ENCODE data around the gene SLC6A17. TPM values are rescaled to one million over a fixed set of nuclear protein-coding genes. Genes with fewer than 3 reads are reported as not detected.
A peak's percentile ranks its signal among the peaks of the same experiment; 100 is the strongest.

The SLC6A17 gene
- total RNA-seq, 1 experiment from 2014 or later = 0.17 TPM

- Histone ChIP-seq H2AK5ac (ENCODE audit: insufficient read length, low read length) (no peak overlapping the region), H3K9me3 (ENCODE audit: control insufficient read depth, low read depth, low read length) (no peaks in the 10 kb centered on the region), H4K91ac (ENCODE audit: insufficient read length, low read depth, low read length) (no peak overlapping the region), H3K4ac (ENCODE audit: low read depth, low read length) (no peak overlapping the region), H3T11ph (ENCODE audit: low read length) (no peak overlapping the region), H4K5ac (ENCODE audit: insufficient read length, low read depth, low read length) (no peak overlapping the region), H2AFZ (ENCODE audit: low read length) (no peak overlapping the region), H3K79me2 (ENCODE audit: insufficient read depth, low read length) (no peaks in the 10 kb centered on the region), H3K27me3 (ENCODE audit: insufficient read depth, low read length) (no peaks in the 10 kb centered on the region; the same call in 1 of the 2 replicates), H3K27ac (ENCODE audit: insufficient read length, low read depth, low read length) (no peak overlapping the region), H3K9ac (ENCODE audit: extremely low read depth, insufficient read length, low read length) (no peak overlapping the region), H4K20me1 (ENCODE audit: control insufficient read depth, insufficient read depth, insufficient read length) (no peaks in the 10 kb centered on the region), H3K4me1 (ENCODE audit: insufficient read depth, low read length) (no peaks in the 10 kb centered on the region), H2BK12ac (ENCODE audit: insufficient read length, low read depth, low read length) (no peak overlapping the region), H3K23me2 (ENCODE audit: insufficient read length, low read depth, low read length, poor library complexity, severe bottlenecking) (no peaks in the 10 kb centered on the region), H3K18ac (ENCODE audit: insufficient read length, low read depth, low read length) (no peak overlapping the region), H4K8ac (replicated peaks; ENCODE audit: insufficient read length, low read depth, low read length) (no peak overlapping the region), H2BK5ac (ENCODE audit: insufficient read length, low read length) (no peak overlapping the region), H3K4me2 (ENCODE audit: insufficient read depth, insufficient read length, low read length) (no peak overlapping the region), H2BK120ac (ENCODE audit: low read depth, low read length, poor library complexity, severe bottlenecking) (no peak overlapping the region), H2BK15ac (ENCODE audit: low read depth, low read length) (no peak overlapping the region), H2BK20ac (ENCODE audit: low read depth, low read length, poor library complexity, severe bottlenecking) (no peak overlapping the region), H3K14ac (ENCODE audit: insufficient read depth, low read length) (no peak overlapping the region), H3K23ac (ENCODE audit: insufficient read length, low read depth, low read length) (no peak overlapping the region), H3K79me1 (ENCODE audit: insufficient read depth, low read depth, low read length, poor library complexity, severe bottlenecking) (no peaks in the 10 kb centered on the region), H3K56ac (ENCODE audit: insufficient read length, low read depth, low read length) (no peak overlapping the region)
- Mint-ChIP-seq H3K4me3 (no peak overlapping the region), H3K27me3 (ENCODE audit: low read depth) (peaks cover 2% of the 10 kb centered on the region; the same call in 1 of the 2 replicates), H3K36me3 (ENCODE audit: insufficient read depth in 1 of 3, low read depth in 3 of 3) (peaks cover 0 to 13% (median 11%) of the 10 kb centered on the region in 3 experiments; a peak in 5 of 7 replicates), H3K9me3 (no peaks in the 10 kb centered on the region), H3K27ac (peak overlapping the region in 1 of 3 experiments; percentile 31; a peak in 1 of 7 replicates), H3K4me1 (peaks cover 12 to 23% of the 10 kb centered on the region in 2 experiments)
- DNase-seq = no peak
- no peak for TF ChIP-seq CTCF (conservative IDR thresholded peaks at IDR 0.05)
- no CpG with 5 or more reads among the region's 4 CpGs for WGBS (ENCODE audit: extremely low coverage, insufficient read length, low lambda C conversion rate)
These were observed 68.4 kb downstream of the SLC6A17 start for GRCh38 chr1:110218739-110219138.

Data from H9 (cell line).